Measurements from ENCODE around the gene CAV1.

CAV1 gene

GRCh38 chr7:116532102-116532688 is 7.4 kb downstream of the CAV1 start:
- DNase-seq = no peak

DNA sequence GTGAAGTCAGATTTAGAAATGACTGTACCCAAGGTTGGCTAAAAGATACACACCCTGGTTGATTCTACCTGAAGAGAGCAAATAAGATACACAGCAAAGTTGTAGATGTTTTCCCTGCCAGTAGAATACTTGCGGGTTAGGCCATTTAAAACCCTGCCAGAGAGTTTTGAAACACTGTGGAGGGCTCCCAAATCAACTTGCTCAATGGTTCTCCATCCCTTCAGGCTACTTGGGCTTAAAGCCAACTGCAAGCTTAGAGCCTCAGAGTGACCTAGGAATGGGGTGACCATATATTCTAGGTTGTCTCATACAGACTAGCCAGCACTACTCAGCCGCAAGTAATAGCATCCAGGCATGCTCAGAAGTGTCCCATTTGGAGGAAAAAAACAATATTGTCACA is 10.0 kb downstream of the CAV1 start:
- no peak for DNase-seq

- DNase-seq = no peak
Observed at GRCh38 chr7:116535416-116535815, 10.6 kb downstream of the CAV1 start.

DNA sequence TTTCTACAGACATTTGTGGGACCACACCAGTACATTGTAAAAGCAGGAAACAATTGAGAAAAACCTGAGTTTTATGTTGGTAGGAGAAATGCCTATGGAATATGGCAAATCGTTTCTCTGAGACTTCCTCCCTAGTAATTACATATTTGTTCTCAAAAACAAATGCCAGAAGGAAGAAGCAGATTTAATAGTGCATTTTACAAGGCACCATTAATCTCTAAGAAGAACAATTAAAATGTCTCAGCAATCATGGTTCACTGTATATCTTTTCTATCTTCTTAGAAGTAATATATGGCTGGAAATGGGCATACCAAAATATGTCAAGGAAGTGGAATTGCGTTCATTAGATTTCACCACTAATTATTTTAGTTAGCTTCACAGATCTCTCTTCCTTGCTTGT is 13.3 kb downstream of the CAV1 start:
- DNase-seq = no peak

DNA sequence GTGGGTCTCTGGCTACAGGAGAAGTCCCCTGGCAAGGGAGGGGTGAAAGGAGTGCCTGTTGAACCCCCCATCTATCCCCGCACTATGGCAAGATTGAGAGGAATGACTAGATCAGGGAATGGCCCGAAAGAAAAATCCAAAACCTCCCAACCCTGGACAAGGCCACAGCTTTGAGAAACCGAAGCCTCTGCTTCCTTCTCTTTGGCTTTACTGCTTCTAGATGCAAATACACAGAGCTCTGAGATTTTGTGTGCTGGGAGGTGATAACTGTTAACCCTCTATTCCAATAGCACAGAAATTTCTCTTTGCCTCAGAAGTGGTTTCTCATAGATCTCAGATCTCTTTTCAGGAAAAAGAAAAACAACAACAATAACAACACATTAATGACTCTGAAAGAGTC is 15.0 kb downstream of the CAV1 start:
- DNase-seq = no peak

DNA sequence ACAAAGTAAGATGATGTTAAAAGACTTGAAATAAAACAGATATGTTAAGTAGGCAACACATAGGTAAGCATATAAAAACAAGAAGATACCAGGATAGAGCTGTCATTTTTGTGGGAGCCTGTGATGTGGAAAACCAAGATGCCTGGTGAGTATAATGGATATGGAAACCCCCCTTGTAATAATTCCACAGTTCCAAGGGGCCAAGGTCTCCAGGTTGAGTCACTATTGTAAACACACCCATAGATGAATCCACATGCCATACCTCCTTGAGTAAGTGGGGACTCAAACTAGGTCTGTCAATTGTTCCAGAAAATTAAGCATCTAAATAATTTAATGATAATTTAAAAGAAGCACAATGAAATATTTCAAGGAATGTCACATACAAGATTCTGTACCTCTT is 15.9 kb downstream of the CAV1 start:
- DNase-seq = no peak

- no peak for DNase-seq
Observed at GRCh38 chr7:116541951-116542350, 17.1 kb downstream of the CAV1 start.

DNA sequence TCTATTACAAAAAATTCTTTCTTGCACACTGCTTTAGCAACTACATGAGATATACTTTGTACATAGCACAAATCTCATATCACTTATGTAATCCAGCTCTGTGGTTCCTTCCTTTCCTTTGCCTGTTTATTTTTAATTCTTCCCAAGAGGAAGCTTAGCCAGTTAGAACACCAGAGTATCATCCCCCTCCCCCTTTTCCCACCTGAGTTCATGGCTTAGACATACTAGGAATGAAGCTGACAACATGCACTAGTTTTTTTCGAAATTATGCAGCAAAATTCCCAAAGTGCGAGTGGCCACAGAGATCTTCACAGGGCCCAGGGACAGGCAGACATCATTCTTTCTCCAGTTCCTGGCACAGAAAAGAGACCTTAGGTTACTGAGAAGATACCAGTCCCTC is 17.8 kb downstream of the CAV1 start:
- no peak for DNase-seq

DNA sequence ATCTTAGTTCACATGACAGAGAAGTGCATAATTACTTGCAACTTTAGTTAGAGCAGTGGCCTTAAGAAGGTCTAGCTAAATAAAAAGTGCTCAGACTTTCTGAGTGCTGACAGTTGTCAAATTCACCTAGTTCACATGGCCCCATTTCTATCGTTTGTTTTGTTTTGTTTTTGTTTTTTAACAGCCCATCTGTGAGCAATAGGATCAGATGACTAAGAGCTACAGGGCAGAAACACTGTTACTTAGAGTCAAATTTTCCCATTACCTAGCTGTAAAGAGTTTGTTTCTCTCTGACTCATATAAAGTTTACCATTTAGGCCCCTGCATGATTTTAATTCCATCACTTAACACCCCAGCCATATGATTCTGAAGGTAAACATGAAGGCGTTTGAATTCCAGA is 18.8 kb downstream of the CAV1 start:
- no peak for DNase-seq

GRCh38 chr7:116544487-116544886 is 19.7 kb downstream of the CAV1 start:
- no peak for DNase-seq

DNA sequence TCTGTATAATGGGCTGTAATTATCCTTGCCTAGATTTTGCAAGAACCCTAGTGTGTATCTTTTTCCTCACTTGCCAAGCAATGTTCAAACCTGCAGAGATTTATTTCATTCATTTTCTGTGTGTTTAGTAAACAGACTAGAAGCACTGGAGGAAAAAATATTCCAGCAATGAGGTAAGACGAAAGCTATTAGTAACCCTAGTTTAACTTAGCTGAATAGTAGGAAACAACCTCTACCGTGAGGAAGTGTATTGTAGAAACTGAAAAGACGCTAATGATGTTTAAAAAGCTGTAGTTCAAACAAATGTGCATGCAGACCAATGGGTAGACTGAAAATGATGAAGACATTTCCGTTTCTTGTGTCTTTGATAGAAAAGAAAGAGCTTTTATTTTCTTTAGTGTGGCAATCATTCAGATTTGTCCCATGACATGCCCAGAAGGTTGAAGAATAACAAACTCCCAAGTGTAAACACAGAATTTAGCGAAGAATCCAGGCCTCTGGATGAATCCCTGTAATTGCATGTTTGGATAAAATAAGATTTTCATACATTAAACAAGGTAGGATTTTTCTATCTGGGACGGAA is 20.7 kb downstream of the CAV1 start:
- no peak for DNase-seq

- no peak for DNase-seq
Observed at GRCh38 chr7:116546054-116546453, 21.2 kb downstream of the CAV1 start.

DNA sequence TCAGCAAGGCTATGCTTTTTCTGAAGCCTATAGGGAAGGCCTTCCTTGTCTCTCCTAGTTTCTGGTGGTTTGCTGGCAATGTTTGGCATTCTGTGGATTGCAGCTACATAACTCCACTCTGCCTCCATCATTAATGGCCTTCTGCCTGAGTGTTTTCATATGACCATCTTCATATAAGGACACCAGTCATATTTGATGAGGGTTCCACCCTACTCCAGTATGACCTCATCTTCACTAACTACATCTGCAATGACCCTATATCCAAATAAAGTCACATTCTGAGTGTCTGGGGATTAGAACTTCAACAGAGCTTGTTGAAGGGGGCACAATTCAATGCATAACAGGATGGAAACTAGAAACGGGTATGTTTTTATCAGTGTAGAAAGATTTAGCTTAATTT is 22.1 kb downstream of the CAV1 start:
- no peak for DNase-seq

DNA sequence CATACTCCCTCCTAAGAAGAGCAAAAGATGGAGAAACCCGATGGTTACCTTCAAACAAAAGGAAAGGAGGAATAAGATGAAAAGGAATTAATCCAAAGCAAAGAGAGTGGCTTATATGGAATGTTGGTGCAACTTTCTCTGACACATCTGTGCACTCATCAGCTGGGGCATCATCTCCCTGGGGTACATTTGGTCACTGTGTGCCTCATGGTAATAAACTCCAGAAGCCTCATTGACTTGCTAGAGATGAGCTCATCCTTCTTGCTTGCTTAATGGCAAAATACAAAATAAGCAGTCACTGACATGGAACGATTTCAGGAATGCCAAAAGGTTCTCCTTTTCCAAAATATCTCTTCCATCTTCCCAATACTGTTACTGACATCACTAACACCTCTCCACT is 22.5 kb downstream of the CAV1 start:
- DNase-seq = no peak

GRCh38 chr7:116548506-116548905 is 23.7 kb downstream of the CAV1 start:
- no peak for DNase-seq

DNA sequence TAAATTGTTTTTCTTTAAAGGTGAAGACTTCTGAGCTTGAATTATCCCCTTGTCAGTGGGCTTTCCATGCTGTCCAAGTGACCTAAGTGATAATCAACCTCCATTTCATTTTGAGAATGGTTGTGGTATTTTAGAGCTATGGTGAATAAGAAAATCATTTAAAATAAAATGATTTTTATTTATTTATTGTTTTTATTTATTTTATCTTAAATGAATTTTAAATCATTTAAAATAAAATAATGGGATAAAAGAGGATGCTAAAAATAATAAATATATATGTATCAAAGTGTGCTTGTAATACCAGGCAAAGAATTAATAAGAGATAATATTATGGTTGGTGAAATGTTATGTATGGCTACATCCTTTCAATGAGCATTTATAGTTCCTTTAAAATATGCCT is 24.5 kb downstream of the CAV1 start:
- DNase-seq = no peak

DNA sequence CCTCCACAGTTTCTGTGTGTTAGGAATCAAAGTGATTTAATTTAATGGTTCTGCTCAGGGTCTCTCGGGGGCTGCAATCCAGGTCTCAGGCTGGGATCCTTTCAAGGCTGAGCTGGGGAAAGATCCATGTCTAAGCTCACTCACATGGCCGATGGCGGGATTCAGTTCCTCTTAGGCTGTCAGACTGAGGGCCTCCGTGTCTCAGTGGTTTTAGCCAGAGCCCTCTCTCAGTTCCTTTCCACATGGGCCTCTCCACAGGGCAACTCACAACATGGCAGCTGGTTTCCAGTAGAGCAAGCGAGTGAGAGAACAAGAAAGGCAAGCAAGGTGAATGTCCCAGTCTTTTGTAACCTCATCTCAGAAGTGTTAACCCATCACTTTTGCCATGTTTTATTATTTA is 26.9 kb downstream of the CAV1 start:
- DNase-seq = no peak

DNA sequence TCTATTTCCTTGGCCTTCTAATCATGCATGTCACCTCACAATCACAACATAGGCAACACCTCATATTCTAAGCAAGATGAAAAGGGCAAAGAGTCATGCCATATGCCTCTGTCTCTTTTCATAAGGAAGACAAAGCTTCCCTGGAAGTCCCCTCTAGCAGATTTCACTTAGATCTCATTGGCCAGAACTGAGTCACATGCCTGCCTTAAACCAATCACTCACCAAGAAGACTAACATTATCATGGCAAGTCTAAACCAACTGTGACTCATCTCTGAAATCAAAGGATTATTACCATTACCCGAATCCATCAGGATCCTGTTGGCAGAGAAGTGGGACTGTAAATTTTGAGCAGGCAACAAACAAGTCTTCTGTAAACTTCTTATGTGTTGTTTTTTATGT is 27.8 kb downstream of the CAV1 start:
- DNase-seq = no peak

- no peak for DNase-seq
Observed at GRCh38 chr7:116553168-116553964, 28.5 kb downstream of the CAV1 start.

- no peak for DNase-seq
Observed at GRCh38 chr7:116554436-116554835, 29.6 kb downstream of the CAV1 start.

- DNase-seq = no peak
Observed at GRCh38 chr7:116554911-116555310, 30.1 kb downstream of the CAV1 start.

GRCh38 chr7:116557066-116557585 is 32.3 kb downstream of the CAV1 start:
- DNase-seq = peak; percentile 83

- no peak for DNase-seq
Observed at GRCh38 chr7:116557901-116558300, 33.1 kb downstream of the CAV1 start.

Data from NCI-H82 (cell line).